Keratinocyte (primary cell): ENCODE measurements around the gene ACP2. TPM values are rescaled to one million over a fixed set of nuclear protein-coding genes. Genes with fewer than 3 reads are reported as not detected.

Source experiments
- DNase-seq: peaks from one replicate; pipeline ENCODE4 v3.0.0-alpha.2; 2011; ENCODE audit warnings: low read depth, missing footprints, low spot score
- FAIRE-seq: peaks from 2 replicates; lab custom pipeline; 2011; peaks lifted over from hg19 to GRCh38; lab: Jason Lieb, UNC
- H2AFZ ChIP-seq: 2 replicates; pipeline ENCODE4 v1.6.0; 2012; ENCODE audit warnings: low read length, control low read depth, inconsistent platforms; ENCODE audit not compliant: control insufficient read depth
- H3K27ac ChIP-seq: 2 replicates; pipeline ENCODE4 v1.5.1; 2011; ENCODE audit warnings: low read length; ENCODE audit not compliant: control insufficient read depth, insufficient read depth
- H3K27me3 ChIP-seq: 3 replicates; pipeline ENCODE4 v1.6.0; 2011; ENCODE audit warnings: low read length; ENCODE audit not compliant: control insufficient read depth, insufficient read depth; ENCODE audit errors: extremely low read depth
- H3K36me3 ChIP-seq, 2 experiments: 2 replicates in 1 of 2; 3 replicates in 1 of 2; pipeline ENCODE4 v1.5.1; 2011; ENCODE audit warnings: low read length in 2 of 2, mild to moderate bottlenecking in 1 of 2; ENCODE audit not compliant: control insufficient read depth in 2 of 2, insufficient read depth in 2 of 2; ENCODE audit errors: extremely low read depth in 1 of 2
- H3K4me1 ChIP-seq: 3 replicates; pipeline ENCODE4 v1.5.1; 2011; ENCODE audit warnings: low read length; ENCODE audit not compliant: control insufficient read depth, insufficient read depth; ENCODE audit errors: extremely low read depth
- H3K4me2 ChIP-seq: 3 replicates; pipeline ENCODE4 v1.6.0; 2011; ENCODE audit warnings: low read depth, low read length; ENCODE audit not compliant: control insufficient read depth, insufficient read depth; ENCODE audit errors: extremely low read depth
- H3K4me3 ChIP-seq, 3 experiments: fragments of 200-600 bp in 1 of 3; sonication (generic) in 1 of 3; 2 replicates in 2 of 3; 3 replicates in 1 of 3; pipeline ENCODE4 v1.5.1; 2011 to 2016; ENCODE audit warnings: low read length in 3 of 3, mild to moderate bottlenecking in 3 of 3, control low read depth in 2 of 3, inconsistent platforms in 1 of 3, low read depth in 1 of 3, mixed read lengths in 1 of 3, mixed run types in 1 of 3, moderate library complexity in 1 of 3; ENCODE audit not compliant: control insufficient read depth in 2 of 3, insufficient read depth in 2 of 3; ENCODE audit errors: extremely low read depth in 1 of 3
- H3K79me2 ChIP-seq: 2 replicates; pipeline ENCODE4 v1.6.0; 2012; ENCODE audit warnings: low read length; ENCODE audit not compliant: control insufficient read depth, insufficient read depth
- H3K9ac ChIP-seq: 3 replicates; pipeline ENCODE4 v1.6.0; 2011; ENCODE audit warnings: low read length; ENCODE audit not compliant: control insufficient read depth, insufficient read depth; ENCODE audit errors: extremely low read depth
- H3K9me1 ChIP-seq: 3 replicates; pipeline ENCODE4 v1.6.0; 2011; ENCODE audit warnings: low read length; ENCODE audit not compliant: control insufficient read depth, insufficient read depth; ENCODE audit errors: extremely low read depth
- H3K9me3 ChIP-seq: 2 replicates; pipeline ENCODE4 v1.5.1; 2012; ENCODE audit warnings: low read depth, low read length; ENCODE audit not compliant: control insufficient read depth
- H4K20me1 ChIP-seq: 3 replicates; pipeline ENCODE4 v1.6.0; 2011; ENCODE audit warnings: low read length; ENCODE audit not compliant: control insufficient read depth, insufficient read depth; ENCODE audit errors: extremely low read depth
- EZH2 ChIP-seq: IDR thresholded peaks from one replicate; pipeline ENCODE4 v1.6.1; 2012; ENCODE audit warnings: inconsistent platforms, mild to moderate bottlenecking, low read length, moderate library complexity
- dilution Hi-C: fragments of 300-500 bp; cut with MboI; formaldehyde crosslinking; loops from one replicate; pipeline ENCODE4 v1.7.0; 2020; ENCODE audit warnings: low sequenced_read_pairs; ENCODE audit not compliant: extremely low pct_ligation_motif_present
- polyA plus RNA-seq, 5 experiments: library from polyadenylated mRNA; depleted of rRNA in 3 of 5; stranded (reverse) in 3 of 5; stranded (forward) in 1 of 5; unstranded in 1 of 5; fragments of >200 nt; gene quantifications; 1 replicate in 1 of 5; 2 replicates in 3 of 5; 3 replicates in 1 of 5; pipeline versions ENCODE4 v1.2.1 to v1.2.3, GENCODE V29; 2011 to 2012; ENCODE audit warnings: missing spikeins in 2 of 5, low read depth in 1 of 5, low replicate concordance in 1 of 5
- TF ChIP-seq, protein P1 (sequence below), 3 experiments: IDR thresholded peaks in 1 of 3; conservative IDR thresholded peaks in 1 of 3; optimal IDR thresholded peaks in 1 of 3; 2 replicates in 2 of 3; 3 replicates in 1 of 3; pipeline versions ENCODE3 to v1.5.1; 2011; ENCODE audit warnings: low read length in 3 of 3, mild to moderate bottlenecking in 3 of 3, moderate library complexity in 2 of 3, control low read depth in 1 of 3, inconsistent platforms in 1 of 3; ENCODE audit not compliant: insufficient read depth in 2 of 3; ENCODE audit errors: extremely low read depth in 1 of 3

ACP2 gene
- polyA plus RNA-seq, 1 donor (not counting 4 experiments of a cell fraction or from before 2014, with no cell fraction given), result 11.5 TPM

DNA sequence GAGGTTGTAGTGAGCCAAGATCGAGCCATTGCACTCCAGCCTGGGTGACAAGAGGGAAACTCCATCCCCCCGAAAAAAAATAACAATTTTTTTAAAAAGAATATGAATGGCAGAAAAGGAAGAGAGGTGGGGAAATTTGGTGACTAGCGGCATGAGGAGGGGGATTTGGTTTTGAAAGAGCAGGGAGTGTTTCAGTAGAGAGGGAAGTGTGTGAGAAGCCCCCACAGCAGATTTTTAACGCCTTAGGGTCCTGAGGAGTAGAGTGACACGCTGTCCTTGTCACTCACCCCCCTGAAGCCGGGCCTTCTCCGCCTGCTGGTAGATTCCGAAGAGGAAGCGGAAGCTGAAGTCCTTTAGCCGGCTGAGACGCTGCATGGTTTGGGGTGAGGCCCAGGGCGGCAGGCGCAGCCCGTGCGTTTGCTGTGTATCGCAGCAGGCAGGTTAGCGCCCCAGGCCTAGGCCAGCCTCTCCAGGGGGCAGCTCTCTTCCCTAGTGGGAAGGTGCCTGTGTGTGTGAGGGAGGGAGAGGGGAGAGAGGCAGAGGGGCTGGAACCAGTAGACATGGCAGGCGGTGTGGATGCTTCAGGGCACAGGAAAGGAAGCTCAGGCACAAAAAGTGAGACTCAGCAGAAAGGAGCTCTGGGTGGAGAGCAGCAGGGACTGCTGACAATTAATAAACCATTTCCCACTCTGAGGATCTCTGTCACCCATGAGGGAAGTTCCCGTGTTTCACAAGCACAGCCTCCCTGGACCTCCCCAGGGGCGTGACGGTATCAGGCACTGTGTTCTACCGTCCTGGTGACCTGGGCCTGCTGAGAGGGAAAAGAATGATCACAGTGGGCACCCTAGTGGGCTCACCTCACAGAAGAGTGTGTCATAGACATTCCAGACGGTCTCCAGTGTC, 3.9 kb downstream of the ACP2 start:
- peaks cover 11% of the 10 kb centered on the region for H3K4me1 ChIP-seq
- TF ChIP-seq EZH2, result no peak
- TF ChIP-seq, protein P1, sequence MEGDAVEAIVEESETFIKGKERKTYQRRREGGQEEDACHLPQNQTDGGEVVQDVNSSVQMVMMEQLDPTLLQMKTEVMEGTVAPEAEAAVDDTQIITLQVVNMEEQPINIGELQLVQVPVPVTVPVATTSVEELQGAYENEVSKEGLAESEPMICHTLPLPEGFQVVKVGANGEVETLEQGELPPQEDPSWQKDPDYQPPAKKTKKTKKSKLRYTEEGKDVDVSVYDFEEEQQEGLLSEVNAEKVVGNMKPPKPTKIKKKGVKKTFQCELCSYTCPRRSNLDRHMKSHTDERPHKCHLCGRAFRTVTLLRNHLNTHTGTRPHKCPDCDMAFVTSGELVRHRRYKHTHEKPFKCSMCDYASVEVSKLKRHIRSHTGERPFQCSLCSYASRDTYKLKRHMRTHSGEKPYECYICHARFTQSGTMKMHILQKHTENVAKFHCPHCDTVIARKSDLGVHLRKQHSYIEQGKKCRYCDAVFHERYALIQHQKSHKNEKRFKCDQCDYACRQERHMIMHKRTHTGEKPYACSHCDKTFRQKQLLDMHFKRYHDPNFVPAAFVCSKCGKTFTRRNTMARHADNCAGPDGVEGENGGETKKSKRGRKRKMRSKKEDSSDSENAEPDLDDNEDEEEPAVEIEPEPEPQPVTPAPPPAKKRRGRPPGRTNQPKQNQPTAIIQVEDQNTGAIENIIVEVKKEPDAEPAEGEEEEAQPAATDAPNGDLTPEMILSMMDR (optimal IDR thresholded peaks at IDR 0.05 in 1 of 3, IDR thresholded peaks at IDR 0.05 in 1 of 3, conservative IDR thresholded peaks at IDR 0.05 in 1 of 3; ENCODE audit: extremely low read depth in 1 of 3, insufficient read depth in 2 of 3, low read length in 3 of 3), result no peak
- DNase-seq, result no peak
- H3K4me2 ChIP-seq, result no peak overlapping the region
- peaks cover 25 to 28% of the 10 kb centered on the region in 2 experiments for H3K36me3 ChIP-seq
- dilution Hi-C loops, result no loop called here
- H3K27me3 ChIP-seq, result no peaks in the 10 kb centered on the region
- H3K9me1 ChIP-seq, result no peaks in the 10 kb centered on the region
- H3K9ac ChIP-seq, result no peak overlapping the region
- H2AFZ ChIP-seq, result no peak overlapping the region
- H3K4me3 ChIP-seq, result no peak overlapping the region
- no peaks in the 10 kb centered on the region for H4K20me1 ChIP-seq
- FAIRE-seq, result no peak
- H3K27ac ChIP-seq, result no peak overlapping the region
- H3K9me3 ChIP-seq, result no peaks in the 10 kb centered on the region
- H3K79me2 ChIP-seq, result peaks cover 12% of the 10 kb centered on the region

DNA sequence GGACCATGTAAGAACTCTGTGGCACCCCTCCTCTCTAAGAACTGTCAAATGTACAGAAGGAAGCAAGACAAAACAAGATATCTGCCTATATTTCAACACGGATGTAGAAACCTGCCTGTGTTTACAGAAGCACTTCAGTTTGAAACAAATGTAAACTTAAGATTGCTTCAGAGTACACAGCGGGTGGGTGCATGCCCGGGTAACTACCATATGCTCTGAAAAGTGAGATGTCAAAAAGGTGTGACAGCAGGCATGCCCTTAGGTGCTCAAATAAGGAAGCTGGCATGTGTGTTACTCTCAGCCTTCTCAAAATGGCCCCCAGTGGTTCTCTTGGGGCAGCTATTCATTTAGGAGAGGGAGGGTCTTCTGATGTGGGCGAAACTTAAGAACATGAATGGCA, 5.2 kb downstream of the ACP2 start:
- no peaks in the 10 kb centered on the region for H3K9me3 ChIP-seq
- peaks cover 30 to 33% of the 10 kb centered on the region in 2 experiments for H3K36me3 ChIP-seq
- no peak overlapping the region for H2AFZ ChIP-seq
- H3K4me2 ChIP-seq, result no peak overlapping the region
- no peaks in the 10 kb centered on the region for H4K20me1 ChIP-seq
- H3K79me2 ChIP-seq, result peaks cover 3% of the 10 kb centered on the region
- FAIRE-seq (no peak), DNase-seq (no peak)
- no peaks in the 10 kb centered on the region for H3K27me3 ChIP-seq
- H3K4me3 ChIP-seq, result no peak overlapping the region
- dilution Hi-C loops, result no loop called here
- TF ChIP-seq EZH2, result no peak
- H3K9me1 ChIP-seq, result no peaks in the 10 kb centered on the region
- no peak overlapping the region for H3K27ac ChIP-seq
- H3K9ac ChIP-seq, result no peak overlapping the region
- H3K4me1 ChIP-seq, result peaks cover 7% of the 10 kb centered on the region
